Cardiac atrium fibroblast (primary cell): ENCODE measurements around the gene GEN1. TPM values are rescaled to one million over a fixed set of nuclear protein-coding genes. Genes with fewer than 3 reads are reported as not detected.

ENCODE experiments used
- total RNA-seq: library from RNA; depleted of rRNA; stranded (reverse); fragments of >200 nt; gene quantifications from 2 replicates; pipeline ENCODE4 v1.2.3, GENCODE V29; 2015

Gene GEN1, protein sequence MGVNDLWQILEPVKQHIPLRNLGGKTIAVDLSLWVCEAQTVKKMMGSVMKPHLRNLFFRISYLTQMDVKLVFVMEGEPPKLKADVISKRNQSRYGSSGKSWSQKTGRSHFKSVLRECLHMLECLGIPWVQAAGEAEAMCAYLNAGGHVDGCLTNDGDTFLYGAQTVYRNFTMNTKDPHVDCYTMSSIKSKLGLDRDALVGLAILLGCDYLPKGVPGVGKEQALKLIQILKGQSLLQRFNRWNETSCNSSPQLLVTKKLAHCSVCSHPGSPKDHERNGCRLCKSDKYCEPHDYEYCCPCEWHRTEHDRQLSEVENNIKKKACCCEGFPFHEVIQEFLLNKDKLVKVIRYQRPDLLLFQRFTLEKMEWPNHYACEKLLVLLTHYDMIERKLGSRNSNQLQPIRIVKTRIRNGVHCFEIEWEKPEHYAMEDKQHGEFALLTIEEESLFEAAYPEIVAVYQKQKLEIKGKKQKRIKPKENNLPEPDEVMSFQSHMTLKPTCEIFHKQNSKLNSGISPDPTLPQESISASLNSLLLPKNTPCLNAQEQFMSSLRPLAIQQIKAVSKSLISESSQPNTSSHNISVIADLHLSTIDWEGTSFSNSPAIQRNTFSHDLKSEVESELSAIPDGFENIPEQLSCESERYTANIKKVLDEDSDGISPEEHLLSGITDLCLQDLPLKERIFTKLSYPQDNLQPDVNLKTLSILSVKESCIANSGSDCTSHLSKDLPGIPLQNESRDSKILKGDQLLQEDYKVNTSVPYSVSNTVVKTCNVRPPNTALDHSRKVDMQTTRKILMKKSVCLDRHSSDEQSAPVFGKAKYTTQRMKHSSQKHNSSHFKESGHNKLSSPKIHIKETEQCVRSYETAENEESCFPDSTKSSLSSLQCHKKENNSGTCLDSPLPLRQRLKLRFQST
- total RNA-seq, result 2.9 and 5.7 TPM in 2 replicates

DNA sequence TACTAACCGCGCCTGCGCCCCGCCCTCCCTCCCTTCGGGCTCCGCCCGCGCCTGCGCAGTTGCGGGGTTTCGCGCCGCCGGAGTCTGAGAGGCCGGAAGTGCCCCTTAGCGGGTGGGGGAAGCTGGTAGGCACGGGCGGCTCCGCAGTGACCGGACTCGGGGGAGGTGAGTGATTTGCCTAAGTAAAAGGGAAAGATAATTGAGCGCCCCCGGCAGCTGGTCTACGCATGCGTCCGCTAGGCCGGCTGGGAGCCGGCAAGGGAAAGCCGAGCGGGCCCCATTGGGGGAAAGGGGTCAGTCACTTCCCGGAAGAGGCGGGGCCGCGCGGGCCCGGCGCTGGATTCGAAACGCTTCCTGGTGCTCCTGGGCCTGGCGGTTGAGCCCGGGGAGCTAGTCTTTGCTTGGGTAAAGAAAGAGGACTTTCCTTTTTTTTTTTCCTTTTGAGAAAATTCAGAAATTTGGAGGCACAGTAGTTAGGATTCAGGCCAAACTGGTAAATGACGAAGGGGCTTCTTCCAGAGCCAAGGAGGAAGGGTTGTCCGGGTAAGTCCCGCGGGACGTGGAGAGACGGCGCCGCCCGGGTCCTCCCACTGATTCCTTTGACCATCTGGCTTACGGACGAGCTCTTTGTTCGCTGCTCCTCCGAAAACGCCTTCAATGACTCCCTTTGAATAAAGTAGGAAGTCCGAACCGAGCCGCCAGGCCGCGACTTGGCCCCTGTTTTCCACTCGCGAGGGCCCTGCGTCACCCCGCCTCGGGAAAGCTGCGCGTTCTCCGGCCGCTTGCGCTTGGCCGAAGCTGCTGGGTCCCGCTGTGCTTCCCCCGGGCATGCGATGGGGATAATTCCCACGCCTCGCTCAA, at the start of gene GEN1, which contains the start of gene SMC6:
TSS of gene GEN1 (plus strand) at position 336 of the 861 bp plus-strand sequence. CDS start 5,806 bp downstream, outside the sequence.
TSS of gene SMC6 (minus strand) at position 8 of the 861 bp plus-strand sequence. CDS start 7,864 bp downstream, outside the sequence.

DNA sequence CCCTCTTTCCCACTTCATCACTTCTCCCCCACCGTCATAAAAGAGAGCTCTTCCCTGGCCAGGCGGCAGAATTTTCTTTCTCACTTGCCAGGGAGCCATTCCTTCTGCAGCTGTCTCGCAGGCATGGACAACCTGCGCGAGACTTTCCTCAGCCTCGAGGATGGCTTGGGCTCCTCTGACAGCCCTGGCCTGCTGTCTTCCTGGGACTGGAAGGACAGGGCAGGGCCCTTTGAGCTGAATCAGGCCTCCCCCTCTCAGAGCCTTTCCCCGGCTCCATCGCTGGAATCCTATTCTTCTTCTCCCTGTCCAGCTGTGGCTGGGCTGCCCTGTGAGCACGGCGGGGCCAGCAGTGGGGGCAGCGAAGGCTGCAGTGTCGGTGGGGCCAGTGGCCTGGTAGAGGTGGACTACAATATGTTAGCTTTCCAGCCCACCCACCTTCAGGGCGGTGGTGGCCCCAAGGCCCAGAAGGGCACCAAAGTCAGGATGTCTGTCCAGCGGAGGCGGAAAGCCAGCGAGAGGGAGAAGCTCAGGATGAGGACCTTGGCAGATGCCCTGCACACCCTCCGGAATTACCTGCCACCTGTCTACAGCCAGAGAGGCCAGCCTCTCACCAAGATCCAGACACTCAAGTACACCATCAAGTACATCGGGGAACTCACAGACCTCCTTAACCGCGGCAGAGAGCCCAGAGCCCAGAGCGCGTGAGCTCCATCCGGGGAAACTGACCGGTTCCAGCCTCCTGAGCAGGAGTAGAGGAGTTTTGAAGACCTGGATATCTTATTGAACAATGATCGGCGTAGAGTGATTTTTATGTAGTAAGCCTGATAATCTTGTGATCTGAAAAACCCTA, 62.7 kb downstream of the GEN1 start, which contains the start of gene MSGN1:
TSS of gene MSGN1 (plus strand) at position 65 of the 850 bp plus-strand sequence. CDS start at position 124, 59 bp downstream.

Other genes with a start within 250 kb of the GEN1 start
- gene RAD51AP2, start 235.7 kb upstream of the GEN1 start, total RNA-seq, result not detected in 2 replicates
- gene VSNL1, start 213.4 kb upstream of the GEN1 start, total RNA-seq, result 0.16 TPM in 1 of 2 replicates, not detected in the other
- gene SMC6, start 328 bp upstream of the GEN1 start, total RNA-seq, result 10.5 and 11.5 TPM in 2 replicates
- not detected in 2 replicates for gene MSGN1, start 62.3 kb downstream of the GEN1 start, total RNA-seq
- gene KCNS3, start 124.5 kb downstream of the GEN1 start, total RNA-seq, result 0.18 and 7.6 TPM in 2 replicates